Daoy (cell line): ENCODE measurements around the gene GSG1L. TPM values are rescaled to one million over a fixed set of nuclear protein-coding genes. Genes with fewer than 3 reads are reported as not detected.

ENCODE experiments used
- DNase-seq: peaks from one replicate; pipeline ENCODE4 v3.0.0-alpha.2; 2015; ENCODE audit warnings: low read depth
- total RNA-seq: library from RNA; depleted of rRNA; stranded (reverse); fragments of >200 nt; shearing (Covaris generic); gene quantifications from 2 replicates; pipeline ENCODE4 v1.2.3, GENCODE V29; 2014

GSG1L gene
- total RNA-seq, 1 experiment from 2014 or later = not detected

- no peak for DNase-seq
Observed at GRCh38 chr16:28092721-28093384, 29.3 kb upstream of the GSG1L start.

- no peak for DNase-seq
Observed at GRCh38 chr16:28091656-28092055, 28.1 kb upstream of the GSG1L start.

GRCh38 chr16:28090646-28091377, 27.3 kb upstream of the GSG1L start:
- DNase-seq = peak; percentile 34

GRCh38 chr16:28089992-28090365, 26.5 kb upstream of the GSG1L start:
- no peak for DNase-seq

- no peak for DNase-seq
Observed at GRCh38 chr16:28089205-28089991, 25.9 kb upstream of the GSG1L start.

- DNase-seq = no peak
Observed at GRCh38 chr16:28087675-28088300, 24.3 kb upstream of the GSG1L start.

- DNase-seq = no peak
Observed at GRCh38 chr16:28087140-28087660, 23.7 kb upstream of the GSG1L start.

GRCh38 chr16:28086186-28087139, 22.9 kb upstream of the GSG1L start:
- DNase-seq = no peak

GRCh38 chr16:28085389-28086171, 22.1 kb upstream of the GSG1L start:
- no peak for DNase-seq

GRCh38 chr16:28084209-28084608, 20.7 kb upstream of the GSG1L start:
- no peak for DNase-seq

GRCh38 chr16:28082624-28083023, 19.1 kb upstream of the GSG1L start:
- DNase-seq = no peak

- DNase-seq = no peak
Observed at GRCh38 chr16:28081391-28081968, 18.0 kb upstream of the GSG1L start.

GRCh38 chr16:28078261-28078660, 14.7 kb upstream of the GSG1L start:
- no peak for DNase-seq

GRCh38 chr16:28073836-28074235, 10.3 kb upstream of the GSG1L start:
- DNase-seq = no peak

GRCh38 chr16:28072087-28072486, 8.6 kb upstream of the GSG1L start:
- DNase-seq = no peak

- DNase-seq = no peak
Observed at GRCh38 chr16:28069971-28070794, 6.7 kb upstream of the GSG1L start.

GRCh38 chr16:28068976-28069375, 5.5 kb upstream of the GSG1L start:
- no peak for DNase-seq

GRCh38 chr16:28067604-28068379, 4.3 kb upstream of the GSG1L start:
- DNase-seq = peak; percentile 60
